Lower lobe of right lung (tissue), 2 donors: ENCODE data around the gene DUSP8. TPM values are rescaled to one million over a fixed set of nuclear protein-coding genes. Genes with fewer than 3 reads are reported as not detected.

Experiments
- ATAC-seq, 2 donors: fragments of 200-7000 bp; cut with Tn5 transposase; one replicate each; pipeline ENCODE4 v1.9.1; 2020 to 2022; ENCODE audit warnings: mild to moderate bottlenecking in 2 of 2, moderate library complexity in 2 of 2
- DNase-seq: peaks from one replicate; pipeline ENCODE4 v3.0.0-alpha.2; 2020
- H3K27ac ChIP-seq: fragments of 200-600 bp; one replicate; pipeline ENCODE4 v1.8.0; 2022
- H3K27me3 ChIP-seq: fragments of 200-600 bp; one replicate; pipeline ENCODE4 v1.8.0; 2022; ENCODE audit warnings: low read depth
- H3K36me3 ChIP-seq: fragments of 200-600 bp; one replicate; pipeline ENCODE4 v1.8.0; 2022; ENCODE audit warnings: mild to moderate bottlenecking
- H3K4me1 ChIP-seq: fragments of 200-600 bp; one replicate; pipeline ENCODE4 v1.8.0; 2022
- H3K4me3 ChIP-seq: fragments of 200-600 bp; one replicate; pipeline ENCODE4 v1.8.0; 2022; ENCODE audit warnings: mild to moderate bottlenecking
- H3K9me3 ChIP-seq: fragments of 200-600 bp; one replicate; pipeline ENCODE4 v1.8.0; 2022
- CTCF ChIP-seq: fragments of 200-600 bp; IDR thresholded peaks from one replicate; pipeline ENCODE4 v1.8.0; 2022; ENCODE audit warnings: antibody characterized with exemption, mild to moderate bottlenecking
- intact Hi-C: fragments of 100-400 bp; cut with DNase I; formaldehyde crosslinking; loops from one replicate; pipeline ENCODE4 v1.11.0; 2022
- total RNA-seq: library from RNA; stranded (reverse); fragmentation: NEBNext Ultra II Directional; extraction: Animal tissue kit (Norgen Biotek cat#: 25700); gene quantifications from one replicate; pipeline ENCODE4 v1.2.1, GENCODE V29; 2021
- donor health status: DM: no; HTN: yes; CAD: no; lungs with severe emphysema.

The DUSP8 gene
- total RNA-seq, 1 donor from 2014 or later: 8.9 TPM

GRCh38 chr11:1530686-1531448 lies 41.2 kb downstream of the DUSP8 start:
- H3K36me3 ChIP-seq: peaks cover 32% of the 10 kb centered on the region
- DNase-seq (no peak), ATAC-seq (no peak)
- H3K4me3 ChIP-seq: no peak overlapping the region
- intact Hi-C loops: no loop called here
- H3K27me3 ChIP-seq: no peaks in the 10 kb centered on the region
- H3K9me3 ChIP-seq: no peaks in the 10 kb centered on the region
- no peak overlapping the region for H3K27ac ChIP-seq
- H3K4me1 ChIP-seq: peaks cover 59% of the 10 kb centered on the region
- TF ChIP-seq CTCF: no peak

- no peak for TF ChIP-seq CTCF
- H3K36me3 ChIP-seq: peaks cover 23% of the 10 kb centered on the region
- H3K27ac ChIP-seq: no peak overlapping the region
- no peaks in the 10 kb centered on the region for H3K9me3 ChIP-seq
- intact Hi-C loops: no loop called here
- ATAC-seq (no peak), DNase-seq (no peak)
- no peak overlapping the region for H3K4me3 ChIP-seq
- no peaks in the 10 kb centered on the region for H3K27me3 ChIP-seq
- peaks cover 48% of the 10 kb centered on the region for H3K4me1 ChIP-seq
These were observed 42.3 kb downstream of the DUSP8 start for GRCh38 chr11:1529774-1530173.

- Histone ChIP-seq H3K27me3 (no peaks in the 10 kb centered on the region), H3K9me3 (no peaks in the 10 kb centered on the region), H3K27ac (no peak overlapping the region), H3K4me1 (peaks cover 43% of the 10 kb centered on the region), H3K4me3 (no peak overlapping the region), H3K36me3 (peaks cover 18% of the 10 kb centered on the region)
- no peak for DNase-seq
- no peak for TF ChIP-seq CTCF
- intact Hi-C loops: no loop called here
- ATAC-seq: no peak
These were observed 42.8 kb downstream of the DUSP8 start for GRCh38 chr11:1529286-1529685.

- intact Hi-C loops: no loop called here
- TF ChIP-seq CTCF: no peak
- Histone ChIP-seq H3K36me3 (peaks cover 15% of the 10 kb centered on the region), H3K27me3 (no peaks in the 10 kb centered on the region), H3K4me1 (peaks cover 41% of the 10 kb centered on the region), H3K27ac (no peak overlapping the region), H3K4me3 (no peak overlapping the region), H3K9me3 (no peaks in the 10 kb centered on the region)
- ATAC-seq: no peak
- DNase-seq: no peak
These were observed 43.4 kb downstream of the DUSP8 start for GRCh38 chr11:1528710-1529109.

- intact Hi-C loops: no loop called here
- peaks cover 31% of the 10 kb centered on the region for H3K4me1 ChIP-seq
- no peaks in the 10 kb centered on the region for H3K27me3 ChIP-seq
- TF ChIP-seq CTCF: no peak
- H3K36me3 ChIP-seq: no peaks in the 10 kb centered on the region
- no peak for DNase-seq
- H3K27ac ChIP-seq: no peak overlapping the region
- ATAC-seq: no peak
- no peaks in the 10 kb centered on the region for H3K9me3 ChIP-seq
- no peak overlapping the region for H3K4me3 ChIP-seq
These were observed 45.3 kb downstream of the DUSP8 start for GRCh38 chr11:1526785-1527184.
